ENCODE measurements around the gene SYNPO. TPM values are rescaled to one million over a fixed set of nuclear protein-coding genes. Genes with fewer than 3 reads are reported as not detected.

Gene SYNPO
- polyA plus RNA-seq, 1 of the 3 experiments (the other 2 are of a cell fraction): 5.1 TPM

DNA sequence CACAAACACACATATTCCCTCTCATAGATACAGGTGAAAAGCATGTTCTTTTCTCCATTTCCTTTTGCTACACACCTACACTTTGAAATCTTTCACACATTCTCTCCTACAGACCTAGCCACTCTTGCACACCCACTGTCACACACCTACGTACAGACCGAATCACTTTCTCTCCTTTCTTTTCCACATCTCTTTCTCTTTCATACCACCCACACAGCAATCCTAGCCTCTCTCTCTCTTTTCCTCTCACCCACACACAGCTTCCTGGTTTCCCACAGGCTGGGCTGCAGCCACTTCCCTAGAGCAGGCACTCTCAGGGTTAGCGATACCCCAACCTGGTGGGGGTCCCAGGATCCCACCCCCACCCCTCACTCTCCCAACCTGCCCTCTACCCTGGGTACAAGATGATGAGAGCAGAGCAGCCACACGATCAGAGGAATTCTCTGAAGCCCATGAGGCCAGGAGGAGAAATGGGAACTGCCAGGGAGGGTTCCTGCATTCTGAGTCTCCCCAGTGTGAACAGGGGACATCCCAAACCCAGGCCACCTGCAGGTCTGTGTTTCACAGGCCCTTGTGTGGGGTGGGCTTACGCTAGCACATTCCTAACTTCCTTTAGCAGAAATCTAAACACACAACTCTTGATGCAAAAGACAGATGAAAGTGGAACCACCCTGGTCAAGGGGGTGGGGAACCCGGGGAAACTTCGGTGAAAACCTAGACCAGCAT lies 17.1 kb upstream of the SYNPO start:
- H3K27me3 ChIP-seq (ENCODE audit: insufficient read depth): no peaks in the 10 kb centered on the region
- H3K79me2 ChIP-seq (ENCODE audit: insufficient read depth): no peaks in the 10 kb centered on the region
- TF ChIP-seq GABPA (IDR thresholded peaks at IDR 0.05; ENCODE audit: low read depth) (no peak), FOSL2 (IDR thresholded peaks at IDR 0.05; ENCODE audit: borderline replicate concordance, low read depth) (no peak), SMC3 (IDR thresholded peaks at IDR 0.05; ENCODE audit: low read depth, low read length) (no peak), REST (IDR thresholded peaks at IDR 0.05; ENCODE audit: low read depth, low read length) (no peak), JUND (IDR thresholded peaks at IDR 0.05) (no peak), RCOR1 (IDR thresholded peaks at IDR 0.05; ENCODE audit: low read length) (no peak), MEF2A (IDR thresholded peaks at IDR 0.05; ENCODE audit: borderline replicate concordance, low read depth) (no peak), SIN3A (IDR thresholded peaks at IDR 0.05; ENCODE audit: borderline replicate concordance, low read depth, low read length) (no peak), MXI1 (IDR thresholded peaks at IDR 0.05; ENCODE audit: low read depth, low read length) (no peak), TEAD4 (IDR thresholded peaks at IDR 0.05; ENCODE audit: borderline replicate concordance, insufficient read depth) (no peak), TCF12 (IDR thresholded peaks at IDR 0.05) (no peak), RXRA (IDR thresholded peaks at IDR 0.05; ENCODE audit: borderline replicate concordance, low read depth) (no peak), RAD21 (IDR thresholded peaks at IDR 0.05; ENCODE audit: low read length) (no peak), ELF1 (IDR thresholded peaks at IDR 0.05) (no peak), GATA2 (CRISPR knock-in tag; IDR thresholded peaks at IDR 0.05) (no peak), ZBTB33 (IDR thresholded peaks at IDR 0.05; ENCODE audit: borderline replicate concordance, low read depth) (no peak), EZH2phosphoT487 (IDR thresholded peaks at IDR 0.05; ENCODE audit: borderline replicate concordance, low read depth) (no peak), EP300 (IDR thresholded peaks at IDR 0.05; ENCODE audit: borderline replicate concordance in 1 of 2, low read depth in 1 of 2, low read length in 1 of 2) (no peak), FOXJ3 (CRISPR knock-in tag; IDR thresholded peaks at IDR 0.05) (no peak)
- no peak overlapping the region for H3K27ac ChIP-seq (ENCODE audit: low read depth in 2 of 2, low read length in 1 of 2)
- DNase-seq: no peak
- no peak overlapping the region for H3K9ac ChIP-seq
- H3K9me3 ChIP-seq: no peaks in the 10 kb centered on the region
- no peaks in the 10 kb centered on the region for H4K20me1 ChIP-seq (ENCODE audit: insufficient read depth)
- H3K4me1 ChIP-seq (ENCODE audit: control insufficient read depth in 1 of 2, insufficient read depth in 2 of 2, low read depth in 1 of 2, low read length in 1 of 2): peaks cover 9 to 70% of the 10 kb centered on the region in 2 experiments; a peak in 2 of 4 replicates
- no peak overlapping the region for H3K4me3 ChIP-seq (ENCODE audit: low read depth in 2 of 2, low read length in 1 of 2)
- CTCF ChIA-PET: interaction anchor here (0.8 kb wide), 1 partner anchor 17 kb away, joined by 3 read pairs; the partner anchor contains the start of gene SYNPO
- no peaks in the 10 kb centered on the region for H3F3A ChIP-seq (replicated peaks; ENCODE audit: insufficient read depth)
- 89% methylated on average over 7 of the region's 7 CpGs for WGBS (ENCODE audit: low lambda C conversion rate)
- H3K4me2 ChIP-seq: no peak overlapping the region
- no peaks in the 10 kb centered on the region for H3K9me2 ChIP-seq
- POLR2A ChIA-PET: no interaction called here
- peaks cover 0 to 13% of the 10 kb centered on the region in 2 experiments for H3K36me3 ChIP-seq (replicated peaks in 1 of 2; ENCODE audit: control insufficient read depth in 1 of 2, insufficient read depth in 2 of 2, low read length in 1 of 2)
- no peak overlapping the region for H2AFZ ChIP-seq (ENCODE audit: low read depth)

Data from SK-N-SH (cell line).